ENCODE data around the gene MEIOSIN.

- TF ChIP-seq CTCF (IDR thresholded peaks at IDR 0.05) = no peak
- no peak for TF ChIP-seq RAD21 (IDR thresholded peaks at IDR 0.05; ENCODE audit: low read length)
- no peak for TF ChIP-seq CHD2 (IDR thresholded peaks at IDR 0.05; ENCODE audit: low read length, partially characterized antibody)
- no peak for TF ChIP-seq REST (IDR thresholded peaks at IDR 0.05; ENCODE audit: low read depth, low read length)
- no peak for TF ChIP-seq SIN3A (IDR thresholded peaks at IDR 0.05; ENCODE audit: borderline replicate concordance, low read depth, low read length)
- no peak for TF ChIP-seq POLR2AphosphoS5 (IDR thresholded peaks at IDR 0.05; ENCODE audit: low read depth, low read length)
- no peak for TF ChIP-seq NRF1 (IDR thresholded peaks at IDR 0.05; ENCODE audit: low read depth, low read length)
- TF ChIP-seq TCF12 (IDR thresholded peaks at IDR 0.05) = no peak
These were observed 33.1 kb downstream of the MEIOSIN start for GRCh38 chr19:45766296-45766868.

Data from SK-N-SH (cell line).